Liver (tissue), 9 donors: ENCODE data around the gene ASTN1. TPM values are rescaled to one million over a fixed set of nuclear protein-coding genes. Genes with fewer than 3 reads are reported as not detected.

ENCODE experiments used
- DNase-seq: peaks from one replicate; pipeline ENCODE4 v3.0.0-alpha.2; 2017; ENCODE audit warnings: low spot score
- H3K27ac ChIP-seq, 2 donors: one replicate each; pipeline ENCODE4 v1.7.0; 2013; ENCODE audit warnings: inconsistent platforms in 2 of 2, low read length in 2 of 2, control low read depth in 1 of 2, low read depth in 1 of 2, mild to moderate bottlenecking in 1 of 2
- H3K27me3 ChIP-seq, 4 donors: one replicate each; pipeline versions ENCODE4 v1.6.1 to v1.7.0; 2013; ENCODE audit warnings: low read length in 3 of 4, inconsistent platforms in 1 of 4, mild to moderate bottlenecking in 1 of 4, moderate library complexity in 1 of 4; ENCODE audit not compliant: control insufficient read depth in 4 of 4, insufficient read depth in 4 of 4
- H3K36me3 ChIP-seq, 4 donors: one replicate each; pipeline versions ENCODE4 v1.6.1 to v1.7.0; 2013; ENCODE audit warnings: low read length in 3 of 4, mild to moderate bottlenecking in 3 of 4, low read depth in 1 of 4, moderate library complexity in 1 of 4; ENCODE audit not compliant: control insufficient read depth in 4 of 4, insufficient read depth in 3 of 4
- H3K4me1 ChIP-seq, 4 donors: one replicate each; pipeline versions ENCODE4 v1.6.1 to v1.7.0; 2013; ENCODE audit warnings: low read length in 3 of 4, mild to moderate bottlenecking in 3 of 4, moderate library complexity in 1 of 4; ENCODE audit not compliant: control insufficient read depth in 4 of 4, insufficient read depth in 4 of 4
- H3K4me3 ChIP-seq, 3 donors: one replicate each; pipeline versions ENCODE4 v1.6.1 to v1.7.0; 2013; ENCODE audit warnings: low read length in 3 of 3, control low read depth in 1 of 3, low read depth in 1 of 3, mild to moderate bottlenecking in 1 of 3
- H3K9ac ChIP-seq, 2 donors: one replicate each; pipeline ENCODE4 v1.7.0; 2013; ENCODE audit warnings: low read length in 2 of 2, mild to moderate bottlenecking in 2 of 2, moderate library complexity in 2 of 2, control low read depth in 1 of 2, low read depth in 1 of 2
- H3K9me3 ChIP-seq, 4 donors: one replicate each; pipeline versions ENCODE4 v1.6.1 to v1.7.0; 2013; ENCODE audit warnings: low read length in 3 of 4; ENCODE audit not compliant: control insufficient read depth in 4 of 4
- CTCF ChIP-seq: fragments of 150-350 bp; IDR thresholded peaks from 2 replicates; pipeline ENCODE4 v1.5.1; 2017; ENCODE audit warnings: improper control_type of control experiment, low read depth, low read length; ENCODE audit not compliant: missing input control
- EGR1 ChIP-seq, 2 donors: IDR thresholded peaks; 2 replicates each; pipeline ENCODE4 v1.6.1; 2016 to 2018; ENCODE audit warnings: antibody characterized with exemption in 2 of 2, low read depth in 2 of 2
- FOXA1 ChIP-seq: IDR thresholded peaks from 2 replicates; pipeline ENCODE4 v1.6.1; 2016; ENCODE audit warnings: antibody characterized with exemption
- FOXA2 ChIP-seq: IDR thresholded peaks from 2 replicates; pipeline ENCODE4 v1.6.1; 2016; ENCODE audit warnings: antibody characterized with exemption
- GABPA ChIP-seq, 2 donors: IDR thresholded peaks in 1 of 2; conservative IDR thresholded peaks in 1 of 2; 2 replicates each; pipeline ENCODE4 v1.6.1; 2016; ENCODE audit warnings: antibody characterized with exemption in 2 of 2, mild to moderate bottlenecking in 1 of 2, moderate library complexity in 1 of 2
- HNF4A ChIP-seq, 2 donors: conservative IDR thresholded peaks; 2 replicates each; pipeline ENCODE4 v1.6.1; 2016; ENCODE audit warnings: antibody characterized with exemption in 2 of 2, mild to moderate bottlenecking in 2 of 2
- HNF4G ChIP-seq: IDR thresholded peaks from 2 replicates; pipeline ENCODE4 v1.6.1; 2016; ENCODE audit warnings: antibody characterized with exemption
- JUND ChIP-seq, 2 donors: IDR thresholded peaks; 2 replicates each; pipeline ENCODE4 v1.6.1; 2016; ENCODE audit warnings: antibody characterized with exemption in 2 of 2
- NR2F2 ChIP-seq: IDR thresholded peaks from 2 replicates; pipeline ENCODE4 v1.6.1; 2016; ENCODE audit warnings: antibody characterized with exemption
- RAD21 ChIP-seq, 2 donors: IDR thresholded peaks; 2 replicates each; pipeline ENCODE4 v1.6.1; 2016; ENCODE audit warnings: antibody characterized with exemption in 2 of 2, mild to moderate bottlenecking in 2 of 2
- RXRA ChIP-seq, 2 donors: IDR thresholded peaks; 2 replicates each; pipeline ENCODE4 v1.6.1; 2017 to 2018; ENCODE audit warnings: antibody characterized with exemption in 2 of 2, mild to moderate bottlenecking in 1 of 2
- SP1 ChIP-seq: IDR thresholded peaks from 2 replicates; pipeline ENCODE4 v1.6.1; 2018; ENCODE audit warnings: antibody characterized with exemption, mild to moderate bottlenecking
- TAF1 ChIP-seq: conservative IDR thresholded peaks from 2 replicates; pipeline ENCODE4 v1.6.1; 2016; ENCODE audit warnings: antibody characterized with exemption, mild to moderate bottlenecking
- YY1 ChIP-seq: IDR thresholded peaks from 2 replicates; pipeline ENCODE4 v1.6.1; 2016; ENCODE audit warnings: antibody characterized with exemption, mild to moderate bottlenecking
- polyA plus RNA-seq, 2 donors: library from polyadenylated mRNA; stranded (reverse) in 1 of 2; unstranded in 1 of 2; fragments of 200-250 nt in 1 of 2; fragments of >200 nt in 1 of 2; fragmentation: Nextera tagmentation in 1 of 2; extraction: Ambion mirVana in 1 of 2; gene quantifications; one replicate each; pipeline versions ENCODE4 v1.2.1 to v1.2.3, GENCODE V29; 2013 to 2015
- total RNA-seq, 2 donors: library from RNA; depleted of rRNA; stranded (reverse); fragments of >200 nt; gene quantifications; one replicate each; pipeline ENCODE4 v1.2.3, GENCODE V29; 2014
- TF ChIP-seq, protein P1 (sequence below): IDR thresholded peaks from 2 replicates; pipeline ENCODE4 v1.6.1; 2016; ENCODE audit warnings: antibody characterized with exemption
- TF ChIP-seq, protein P2 (sequence below): IDR thresholded peaks from 2 replicates; pipeline ENCODE4 v1.6.1; 2016; ENCODE audit warnings: antibody characterized with exemption
- TF ChIP-seq, protein P3 (sequence below): IDR thresholded peaks from 2 replicates; pipeline ENCODE4 v1.6.1; 2016; ENCODE audit warnings: antibody characterized with exemption
- TF ChIP-seq, protein P4 (sequence below): IDR thresholded peaks from 2 replicates; pipeline ENCODE4 v1.6.1; 2016; ENCODE audit warnings: antibody characterized with exemption, mild to moderate bottlenecking
- donor health status: healthy.
- donor health status: healthy.
- donor health status: healthy.
- donor health status: healthy.
- donor health status: healthy.

Gene ASTN1
- total and polyA plus RNA-seq, 4 donors, result 0.10 to 0.28 (median 0.18) TPM

GRCh38 chr1:177210071-177210470 is 45.6 kb upstream of the ASTN1 start:
- no peaks in the 10 kb centered on the region for H3K9me3 ChIP-seq
- H3K9ac ChIP-seq, result no peak overlapping the region
- peaks cover 0 to 7% (median 2%) of the 10 kb centered on the region in 4 donors for H3K4me1 ChIP-seq
- DNase-seq, result no peak
- H3K4me3 ChIP-seq, result no peak overlapping the region
- no peaks in the 10 kb centered on the region for H3K27me3 ChIP-seq
- no peaks in the 10 kb centered on the region for H3K36me3 ChIP-seq
- TF ChIP-seq, protein P1, sequence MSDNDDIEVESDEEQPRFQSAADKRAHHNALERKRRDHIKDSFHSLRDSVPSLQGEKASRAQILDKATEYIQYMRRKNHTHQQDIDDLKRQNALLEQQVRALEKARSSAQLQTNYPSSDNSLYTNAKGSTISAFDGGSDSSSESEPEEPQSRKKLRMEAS, result no peak
- peak in 1 of 2 donors; percentile 5 for TF ChIP-seq RAD21 (IDR thresholded peaks at IDR 0.05)
- TF ChIP-seq, protein P2, sequence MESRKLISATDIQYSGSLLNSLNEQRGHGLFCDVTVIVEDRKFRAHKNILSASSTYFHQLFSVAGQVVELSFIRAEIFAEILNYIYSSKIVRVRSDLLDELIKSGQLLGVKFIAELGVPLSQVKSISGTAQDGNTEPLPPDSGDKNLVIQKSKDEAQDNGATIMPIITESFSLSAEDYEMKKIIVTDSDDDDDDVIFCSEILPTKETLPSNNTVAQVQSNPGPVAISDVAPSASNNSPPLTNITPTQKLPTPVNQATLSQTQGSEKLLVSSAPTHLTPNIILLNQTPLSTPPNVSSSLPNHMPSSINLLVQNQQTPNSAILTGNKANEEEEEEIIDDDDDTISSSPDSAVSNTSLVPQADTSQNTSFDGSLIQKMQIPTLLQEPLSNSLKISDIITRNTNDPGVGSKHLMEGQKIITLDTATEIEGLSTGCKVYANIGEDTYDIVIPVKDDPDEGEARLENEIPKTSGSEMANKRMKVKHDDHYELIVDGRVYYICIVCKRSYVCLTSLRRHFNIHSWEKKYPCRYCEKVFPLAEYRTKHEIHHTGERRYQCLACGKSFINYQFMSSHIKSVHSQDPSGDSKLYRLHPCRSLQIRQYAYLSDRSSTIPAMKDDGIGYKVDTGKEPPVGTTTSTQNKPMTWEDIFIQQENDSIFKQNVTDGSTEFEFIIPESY, result no peak
- TF ChIP-seq HNF4A (conservative IDR thresholded peaks at IDR 0.05), result peak; percentile 12 to 51
- peak; percentile 76 for TF ChIP-seq YY1
- TF ChIP-seq HNF4G, result no peak
- TF ChIP-seq, protein P3, sequence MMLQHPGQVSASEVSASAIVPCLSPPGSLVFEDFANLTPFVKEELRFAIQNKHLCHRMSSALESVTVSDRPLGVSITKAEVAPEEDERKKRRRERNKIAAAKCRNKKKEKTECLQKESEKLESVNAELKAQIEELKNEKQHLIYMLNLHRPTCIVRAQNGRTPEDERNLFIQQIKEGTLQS, result no peak
- no peak for TF ChIP-seq CTCF
- TF ChIP-seq RXRA (IDR thresholded peaks at IDR 0.05), result peak; percentile 72 to 79
- TF ChIP-seq SP1, result peak; percentile 65
- peak; percentile 56 for TF ChIP-seq FOXA1
- no peak for TF ChIP-seq EGR1 (IDR thresholded peaks at IDR 0.05; ENCODE audit: low read depth in 2 of 2)
- no peak for TF ChIP-seq TAF1
- TF ChIP-seq, protein P4, sequence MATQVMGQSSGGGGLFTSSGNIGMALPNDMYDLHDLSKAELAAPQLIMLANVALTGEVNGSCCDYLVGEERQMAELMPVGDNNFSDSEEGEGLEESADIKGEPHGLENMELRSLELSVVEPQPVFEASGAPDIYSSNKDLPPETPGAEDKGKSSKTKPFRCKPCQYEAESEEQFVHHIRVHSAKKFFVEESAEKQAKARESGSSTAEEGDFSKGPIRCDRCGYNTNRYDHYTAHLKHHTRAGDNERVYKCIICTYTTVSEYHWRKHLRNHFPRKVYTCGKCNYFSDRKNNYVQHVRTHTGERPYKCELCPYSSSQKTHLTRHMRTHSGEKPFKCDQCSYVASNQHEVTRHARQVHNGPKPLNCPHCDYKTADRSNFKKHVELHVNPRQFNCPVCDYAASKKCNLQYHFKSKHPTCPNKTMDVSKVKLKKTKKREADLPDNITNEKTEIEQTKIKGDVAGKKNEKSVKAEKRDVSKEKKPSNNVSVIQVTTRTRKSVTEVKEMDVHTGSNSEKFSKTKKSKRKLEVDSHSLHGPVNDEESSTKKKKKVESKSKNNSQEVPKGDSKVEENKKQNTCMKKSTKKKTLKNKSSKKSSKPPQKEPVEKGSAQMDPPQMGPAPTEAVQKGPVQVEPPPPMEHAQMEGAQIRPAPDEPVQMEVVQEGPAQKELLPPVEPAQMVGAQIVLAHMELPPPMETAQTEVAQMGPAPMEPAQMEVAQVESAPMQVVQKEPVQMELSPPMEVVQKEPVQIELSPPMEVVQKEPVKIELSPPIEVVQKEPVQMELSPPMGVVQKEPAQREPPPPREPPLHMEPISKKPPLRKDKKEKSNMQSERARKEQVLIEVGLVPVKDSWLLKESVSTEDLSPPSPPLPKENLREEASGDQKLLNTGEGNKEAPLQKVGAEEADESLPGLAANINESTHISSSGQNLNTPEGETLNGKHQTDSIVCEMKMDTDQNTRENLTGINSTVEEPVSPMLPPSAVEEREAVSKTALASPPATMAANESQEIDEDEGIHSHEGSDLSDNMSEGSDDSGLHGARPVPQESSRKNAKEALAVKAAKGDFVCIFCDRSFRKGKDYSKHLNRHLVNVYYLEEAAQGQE, result peak; percentile 50
- TF ChIP-seq GABPA (IDR thresholded peaks at IDR 0.05 in 1 of 2, conservative IDR thresholded peaks at IDR 0.05 in 1 of 2), result no peak
- no peak for TF ChIP-seq NR2F2
- TF ChIP-seq FOXA2, result peak; percentile 71
- TF ChIP-seq JUND (IDR thresholded peaks at IDR 0.05), result no peak
- no peak overlapping the region for H3K27ac ChIP-seq
